Measurements from ENCODE around the gene PRR15L. TPM values are rescaled to one million over a fixed set of nuclear protein-coding genes. Genes with fewer than 3 reads are reported as not detected.

PRR15L gene
- total RNA-seq, 1 donor from 2014 or later = not detected

- DNase-seq (ENCODE audit: extremely low spot score, unreplicated experiment) = no peak
- Mint-ChIP-seq H3K27ac (ENCODE audit: unreplicated experiment) (no peak overlapping the region), H3K9me3 (ENCODE audit: unreplicated experiment) (no peaks in the 10 kb centered on the region), H3K4me1 (ENCODE audit: unreplicated experiment) (peaks cover 2% of the 10 kb centered on the region), H3K36me3 (ENCODE audit: unreplicated experiment) (no peaks in the 10 kb centered on the region), H3K4me3 (ENCODE audit: unreplicated experiment) (no peak overlapping the region), H3K27me3 (ENCODE audit: unreplicated experiment) (no peaks in the 10 kb centered on the region)
- TF ChIP-seq CTCF (IDR thresholded peaks at IDR 0.05) = no peak
Measured at GRCh38 chr17:47955497-47956461, 1.9 kb downstream of the PRR15L start.

GRCh38 chr17:47953909-47954308 is 3.8 kb downstream of the PRR15L start:
- H3K27me3 Mint-ChIP-seq (ENCODE audit: unreplicated experiment) = no peaks in the 10 kb centered on the region
- H3K4me1 Mint-ChIP-seq (ENCODE audit: unreplicated experiment) = peaks cover 9% of the 10 kb centered on the region
- H3K9me3 Mint-ChIP-seq (ENCODE audit: unreplicated experiment) = no peaks in the 10 kb centered on the region
- no peaks in the 10 kb centered on the region for H3K36me3 Mint-ChIP-seq (ENCODE audit: unreplicated experiment)
- DNase-seq (ENCODE audit: extremely low spot score, unreplicated experiment) = no peak
- no peak for TF ChIP-seq CTCF (IDR thresholded peaks at IDR 0.05)
- no peak overlapping the region for H3K27ac Mint-ChIP-seq (ENCODE audit: unreplicated experiment)
- H3K4me3 Mint-ChIP-seq (ENCODE audit: unreplicated experiment) = no peak overlapping the region

DNA sequence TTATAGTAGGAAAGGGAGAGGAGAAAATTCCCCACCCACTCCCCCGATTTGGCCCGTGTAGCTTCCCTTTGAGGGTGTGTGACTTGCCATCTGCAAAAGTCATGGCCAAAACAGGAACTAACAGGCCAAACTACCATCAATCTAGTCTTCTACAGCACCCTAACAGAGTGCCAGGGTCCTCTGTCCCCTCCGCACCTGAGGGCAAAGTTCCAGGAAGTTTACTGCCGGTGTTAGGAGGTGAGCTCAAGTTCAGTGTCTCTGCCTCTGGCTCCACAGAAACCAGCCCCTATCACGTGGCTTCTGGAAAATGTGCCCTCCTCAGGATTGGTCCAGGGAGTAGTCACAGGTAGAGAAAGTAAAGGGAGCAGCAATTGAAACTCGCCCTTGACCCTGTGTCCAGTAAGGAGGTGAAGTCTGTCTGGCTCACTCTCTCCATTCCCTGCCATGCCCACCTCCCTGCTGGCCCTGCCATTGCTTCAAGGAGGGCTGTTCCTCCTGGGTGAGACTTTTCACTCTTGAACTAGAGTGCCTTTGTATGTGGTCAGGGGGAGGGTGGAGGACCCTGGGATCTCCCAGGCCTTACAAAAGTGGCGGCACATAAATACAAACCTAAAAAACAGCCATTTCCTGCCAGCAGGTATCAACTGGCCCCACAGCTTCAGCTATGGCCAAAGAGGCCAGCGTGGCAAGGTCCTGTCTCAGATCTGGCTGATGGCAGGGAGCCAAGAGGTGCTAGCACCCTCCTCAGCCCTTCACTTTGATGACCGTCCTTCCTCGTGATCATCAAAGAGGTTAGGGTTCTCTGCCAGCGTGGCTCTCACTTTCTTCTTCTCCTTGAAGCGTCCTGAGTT is 5.3 kb downstream of the PRR15L start:
- H3K27ac Mint-ChIP-seq (ENCODE audit: unreplicated experiment) = no peak overlapping the region
- no peaks in the 10 kb centered on the region for H3K9me3 Mint-ChIP-seq (ENCODE audit: unreplicated experiment)
- H3K4me1 Mint-ChIP-seq (ENCODE audit: unreplicated experiment) = peaks cover 9% of the 10 kb centered on the region
- no peak for TF ChIP-seq CTCF (IDR thresholded peaks at IDR 0.05)
- no peak for DNase-seq (ENCODE audit: extremely low spot score, unreplicated experiment)
- no peaks in the 10 kb centered on the region for H3K36me3 Mint-ChIP-seq (ENCODE audit: unreplicated experiment)
- no peak overlapping the region for H3K4me3 Mint-ChIP-seq (ENCODE audit: unreplicated experiment)
- H3K27me3 Mint-ChIP-seq (ENCODE audit: unreplicated experiment) = no peaks in the 10 kb centered on the region

DNA sequence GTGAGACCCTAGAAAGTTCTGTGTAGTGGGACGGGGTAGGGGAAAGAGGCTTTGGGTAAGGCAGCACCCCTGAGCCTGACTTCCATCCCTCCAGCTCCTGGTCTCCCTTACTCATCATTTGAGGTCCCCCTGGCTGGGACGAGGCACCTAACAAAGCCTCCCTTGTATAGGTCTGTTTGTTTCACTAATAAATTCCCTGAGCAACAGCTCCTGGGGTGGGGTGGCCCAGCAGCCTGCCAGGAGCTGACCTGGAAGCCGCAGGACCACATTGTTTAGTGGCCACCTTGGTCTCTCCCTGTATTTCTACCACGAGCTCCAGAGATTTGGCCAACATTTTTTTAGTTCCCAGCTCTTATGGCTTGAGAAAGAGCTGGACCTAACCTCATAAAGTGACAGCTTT is 7.2 kb downstream of the PRR15L start:
- Mint-ChIP-seq H3K27me3 (ENCODE audit: unreplicated experiment) (no peaks in the 10 kb centered on the region), H3K9me3 (ENCODE audit: unreplicated experiment) (no peaks in the 10 kb centered on the region), H3K36me3 (ENCODE audit: unreplicated experiment) (no peaks in the 10 kb centered on the region), H3K4me1 (ENCODE audit: unreplicated experiment) (peaks cover 7% of the 10 kb centered on the region), H3K27ac (ENCODE audit: unreplicated experiment) (no peak overlapping the region), H3K4me3 (ENCODE audit: unreplicated experiment) (no peak overlapping the region)
- no peak for DNase-seq (ENCODE audit: extremely low spot score, unreplicated experiment)
- TF ChIP-seq CTCF (IDR thresholded peaks at IDR 0.05) = no peak

DNA sequence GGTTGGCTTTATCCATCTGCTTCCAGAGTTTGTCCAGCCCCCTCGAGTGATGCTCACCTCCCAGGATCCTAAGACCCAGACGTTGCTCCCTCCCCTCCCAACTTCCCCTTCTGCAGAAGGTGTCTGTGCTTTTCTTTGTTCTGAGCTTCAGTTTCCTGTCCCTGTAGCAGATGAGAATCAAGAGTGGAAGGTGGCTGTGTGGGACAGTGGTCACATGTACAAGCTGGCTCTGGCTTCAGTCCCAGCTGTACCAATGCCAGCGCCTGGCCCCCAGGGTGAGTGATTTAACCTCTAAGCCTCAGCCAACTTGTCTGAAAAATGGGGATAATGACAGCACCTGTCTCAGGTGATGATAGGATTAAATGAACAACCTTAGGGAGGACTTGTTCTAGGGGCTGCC is 7.7 kb downstream of the PRR15L start:
- H3K4me3 Mint-ChIP-seq (ENCODE audit: unreplicated experiment) = no peak overlapping the region
- DNase-seq (ENCODE audit: extremely low spot score, unreplicated experiment) = no peak
- H3K27me3 Mint-ChIP-seq (ENCODE audit: unreplicated experiment) = no peaks in the 10 kb centered on the region
- TF ChIP-seq CTCF (IDR thresholded peaks at IDR 0.05) = no peak
- H3K9me3 Mint-ChIP-seq (ENCODE audit: unreplicated experiment) = no peaks in the 10 kb centered on the region
- no peak overlapping the region for H3K27ac Mint-ChIP-seq (ENCODE audit: unreplicated experiment)
- H3K36me3 Mint-ChIP-seq (ENCODE audit: unreplicated experiment) = no peaks in the 10 kb centered on the region
- H3K4me1 Mint-ChIP-seq (ENCODE audit: unreplicated experiment) = peaks cover 7% of the 10 kb centered on the region
